Measurements from ENCODE around the gene IL1RL2. TPM values are rescaled to one million over a fixed set of nuclear protein-coding genes. Genes with fewer than 3 reads are reported as not detected.

The IL1RL2 gene
- total RNA-seq, 4 donors from 2014 or later: 0.70 to 1.3 TPM; not detected in 2

- no peaks in the 10 kb centered on the region for H3K4me1 ChIP-seq
- intact Hi-C loops (cut with DNase I; ENCODE audit: low total_unique reads): no loop called here
- TF ChIP-seq POLR2A (IDR thresholded peaks at IDR 0.05) (no peak), CTCF (IDR thresholded peaks at IDR 0.05) (no peak)
- H3K4me3 ChIP-seq: no peak overlapping the region
- no peak overlapping the region for H3K27ac ChIP-seq
- H3K9me3 ChIP-seq: no peaks in the 10 kb centered on the region
- no peaks in the 10 kb centered on the region for H3K27me3 ChIP-seq
- DNase-seq: no peak
- H3K36me3 ChIP-seq: no peaks in the 10 kb centered on the region
Measured at GRCh38 chr2:102258025-102258385, 71.2 kb downstream of the IL1RL2 start.

GRCh38 chr2:102258386-102259074, 71.7 kb downstream of the IL1RL2 start:
- Histone ChIP-seq H3K4me1 (no peaks in the 10 kb centered on the region), H3K27me3 (no peaks in the 10 kb centered on the region), H3K27ac (no peak overlapping the region), H3K4me3 (no peak overlapping the region), H3K9me3 (no peaks in the 10 kb centered on the region), H3K36me3 (no peaks in the 10 kb centered on the region)
- no peak for DNase-seq
- intact Hi-C loops (cut with DNase I; ENCODE audit: low total_unique reads): no loop called here
- no peak for TF ChIP-seq POLR2A (IDR thresholded peaks at IDR 0.05)
- no peak for TF ChIP-seq CTCF (IDR thresholded peaks at IDR 0.05)

- no peak for TF ChIP-seq POLR2A (IDR thresholded peaks at IDR 0.05)
- no peak for TF ChIP-seq CTCF (IDR thresholded peaks at IDR 0.05)
- no peak overlapping the region for H3K4me3 ChIP-seq
- DNase-seq: no peak
- no peak overlapping the region for H3K27ac ChIP-seq
- no peaks in the 10 kb centered on the region for H3K4me1 ChIP-seq
- intact Hi-C loops (cut with DNase I; ENCODE audit: low total_unique reads): no loop called here
- H3K27me3 ChIP-seq: no peaks in the 10 kb centered on the region
- no peaks in the 10 kb centered on the region for H3K9me3 ChIP-seq
- H3K36me3 ChIP-seq: no peaks in the 10 kb centered on the region
Measured at GRCh38 chr2:102261467-102262135, 74.8 kb downstream of the IL1RL2 start.

GRCh38 chr2:102262216-102263129, 75.7 kb downstream of the IL1RL2 start:
- no peaks in the 10 kb centered on the region for H3K36me3 ChIP-seq
- H3K4me3 ChIP-seq: no peak overlapping the region
- H3K27me3 ChIP-seq: no peaks in the 10 kb centered on the region
- TF ChIP-seq CTCF (IDR thresholded peaks at IDR 0.05) (no peak), POLR2A (IDR thresholded peaks at IDR 0.05) (no peak)
- intact Hi-C loops (cut with DNase I; ENCODE audit: low total_unique reads): no loop called here
- no peak overlapping the region for H3K27ac ChIP-seq
- no peak for DNase-seq
- H3K4me1 ChIP-seq: no peaks in the 10 kb centered on the region
- H3K9me3 ChIP-seq: no peaks in the 10 kb centered on the region
